Esophagus squamous epithelium (tissue), 5 donors: ENCODE data around the gene SLX9. TPM values are rescaled to one million over a fixed set of nuclear protein-coding genes. Genes with fewer than 3 reads are reported as not detected.

Source experiments
- DNase-seq: peaks from one replicate; lab custom pipeline; 2025; lab: John Stamatoyannopoulos, UW
- H3K27ac ChIP-seq, 4 donors: fragments of 200-600 bp; sonication (generic); one replicate each; pipeline ENCODE4 v1.5.1; 2016 to 2019; ENCODE audit warnings: mild to moderate bottlenecking in 1 of 4
- H3K27me3 ChIP-seq, 4 donors: fragments of 200-600 bp; sonication (generic); 1 replicate in 3 of 4; 2 replicates in 1 of 4; pipeline versions ENCODE4 v1.5.1 to v1.6.0; 2017 to 2021; ENCODE audit warnings: antibody characterized with exemption in 1 of 4
- H3K36me3 ChIP-seq, 3 donors: fragments of 200-600 bp; sonication (generic); one replicate each; pipeline ENCODE4 v1.5.1; 2016 to 2019
- H3K4me1 ChIP-seq, 3 donors: fragments of 200-600 bp; sonication (generic); one replicate each; pipeline ENCODE4 v1.5.1; 2017 to 2019
- H3K4me3 ChIP-seq, 4 donors: fragments of 200-600 bp; sonication (generic); 1 replicate in 3 of 4; 2 replicates in 1 of 4; pipeline ENCODE4 v1.5.1; 2016 to 2019; ENCODE audit warnings: mild to moderate bottlenecking in 2 of 4, moderate library complexity in 1 of 4
- H3K9me3 ChIP-seq, 3 donors: fragments of 200-600 bp; sonication (generic); one replicate each; pipeline ENCODE4 v1.5.1; 2016 to 2019
- POLR2A ChIP-seq, 4 donors: fragments of 450-650 bp; IDR thresholded peaks; one replicate each; pipeline ENCODE4 v1.6.1; 2017; ENCODE audit warnings: antibody characterized with exemption in 4 of 4, mild to moderate bottlenecking in 4 of 4, moderate library complexity in 3 of 4
- WGBS, 2 donors: methylation state at CpG; one replicate each; pipeline ENCODE4 v1.1.5; 2018; 5-methylcytosine and 5-hydroxymethylcytosine counted together
- intact Hi-C: fragments of 100-400 bp; cut with DNase I; formaldehyde crosslinking; loops from one replicate; pipeline ENCODE4 v1.15.0; 2022
- total RNA-seq, 4 donors: library from RNA; depleted of rRNA; stranded (reverse); fragments of >200 nt; gene quantifications; one replicate each; pipeline ENCODE4 v1.1.0, GENCODE V29; 2016
- TF ChIP-seq, protein P1 (sequence below), 6 experiments: fragments of 450-650 bp in 4 of 6; fragments of 200-600 bp in 2 of 6; sonication (generic) in 2 of 6; IDR thresholded peaks; one replicate each; pipeline ENCODE4 v1.5.1; 2016 to 2019; ENCODE audit warnings: antibody characterized with exemption in 6 of 6, mild to moderate bottlenecking in 4 of 6, moderate library complexity in 4 of 6
- donor health status: DM: yes; HTN: yes; CAD: no.

The SLX9 gene
- total RNA-seq, 4 donors from 2014 or later, result 10.2 to 16.1 (median 11.1) TPM

GRCh38 chr21:44929799-44930542 lies 9.9 kb upstream of the SLX9 start:
- H3K27ac ChIP-seq, result peak overlapping the region in 1 of 4 donors; percentile 50
- H3K36me3 ChIP-seq, result no peaks in the 10 kb centered on the region
- peaks cover 51 to 69% (median 53%) of the 10 kb centered on the region in 3 donors for H3K4me1 ChIP-seq
- peaks cover 11 to 88% (median 22%) of the 10 kb centered on the region in 4 donors for H3K27me3 ChIP-seq
- intact Hi-C loops, result loop anchor here (5.0 kb wide), 2 partner anchors 38 to 133 kb away; no protein-coding TSS in a partner anchor
- H3K4me3 ChIP-seq, result no peak overlapping the region
- H3K9me3 ChIP-seq, result no peaks in the 10 kb centered on the region
- WGBS, 2 donors, result 70 to 81% methylated on average over 4 to 8 of the region's 9 CpGs
- TF ChIP-seq, protein P1, sequence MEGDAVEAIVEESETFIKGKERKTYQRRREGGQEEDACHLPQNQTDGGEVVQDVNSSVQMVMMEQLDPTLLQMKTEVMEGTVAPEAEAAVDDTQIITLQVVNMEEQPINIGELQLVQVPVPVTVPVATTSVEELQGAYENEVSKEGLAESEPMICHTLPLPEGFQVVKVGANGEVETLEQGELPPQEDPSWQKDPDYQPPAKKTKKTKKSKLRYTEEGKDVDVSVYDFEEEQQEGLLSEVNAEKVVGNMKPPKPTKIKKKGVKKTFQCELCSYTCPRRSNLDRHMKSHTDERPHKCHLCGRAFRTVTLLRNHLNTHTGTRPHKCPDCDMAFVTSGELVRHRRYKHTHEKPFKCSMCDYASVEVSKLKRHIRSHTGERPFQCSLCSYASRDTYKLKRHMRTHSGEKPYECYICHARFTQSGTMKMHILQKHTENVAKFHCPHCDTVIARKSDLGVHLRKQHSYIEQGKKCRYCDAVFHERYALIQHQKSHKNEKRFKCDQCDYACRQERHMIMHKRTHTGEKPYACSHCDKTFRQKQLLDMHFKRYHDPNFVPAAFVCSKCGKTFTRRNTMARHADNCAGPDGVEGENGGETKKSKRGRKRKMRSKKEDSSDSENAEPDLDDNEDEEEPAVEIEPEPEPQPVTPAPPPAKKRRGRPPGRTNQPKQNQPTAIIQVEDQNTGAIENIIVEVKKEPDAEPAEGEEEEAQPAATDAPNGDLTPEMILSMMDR (IDR thresholded peaks at IDR 0.05), result no peak
- no peak for TF ChIP-seq POLR2A (IDR thresholded peaks at IDR 0.05)
- DNase-seq, result no peak

GRCh38 chr21:44930543-44930981 lies 9.3 kb upstream of the SLX9 start:
- intact Hi-C loops, result loop anchor here (5.0 kb wide), 1 partner anchor 38 kb away; no protein-coding TSS in a partner anchor
- Histone ChIP-seq H3K27me3 (peaks cover 11 to 92% (median 22%) of the 10 kb centered on the region in 4 donors), H3K4me3 (no peak overlapping the region), H3K9me3 (no peaks in the 10 kb centered on the region), H3K36me3 (no peaks in the 10 kb centered on the region), H3K27ac (peak overlapping the region in 2 of 4 donors; percentile 36 to 50), H3K4me1 (peaks cover 46 to 63% (median 52%) of the 10 kb centered on the region in 3 donors)
- DNase-seq, result no peak
- TF ChIP-seq POLR2A (IDR thresholded peaks at IDR 0.05), result no peak
- TF ChIP-seq, protein P1 (IDR thresholded peaks at IDR 0.05), result no peak
- 30 to 44% methylated on average over 8 to 11 of the region's 12 CpGs for WGBS, 2 donors

DNA sequence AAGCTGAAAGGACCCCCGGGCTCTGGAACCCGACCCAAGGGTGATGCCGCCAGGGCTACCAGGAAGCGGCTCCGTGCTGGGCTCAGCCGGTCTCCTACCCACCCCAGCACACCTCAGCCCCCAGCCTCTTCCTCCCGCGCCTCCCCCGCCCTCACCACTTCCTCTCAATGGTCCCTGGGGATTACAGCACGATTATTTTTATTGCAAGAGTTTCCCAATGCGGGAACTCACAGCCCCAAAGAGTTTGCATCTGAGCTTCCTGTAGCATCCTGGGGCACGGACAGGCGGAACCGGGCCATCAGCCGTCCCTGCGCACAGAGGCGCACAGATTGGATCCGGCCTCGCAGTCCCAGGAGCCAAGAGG lies 8.7 kb upstream of the SLX9 start:
- no peak for TF ChIP-seq POLR2A (IDR thresholded peaks at IDR 0.05)
- TF ChIP-seq, protein P1 (IDR thresholded peaks at IDR 0.05), result no peak
- Histone ChIP-seq H3K27me3 (peaks cover 11 to 91% (median 22%) of the 10 kb centered on the region in 4 donors), H3K9me3 (no peaks in the 10 kb centered on the region), H3K4me3 (peak overlapping the region; percentile 30 to 70 (median 45)), H3K4me1 (peaks cover 42 to 57% (median 47%) of the 10 kb centered on the region in 3 donors), H3K27ac (peak overlapping the region in 2 of 4 donors; percentile 39 to 50), H3K36me3 (no peaks in the 10 kb centered on the region)
- intact Hi-C loops, result loop anchor here (5.0 kb wide), 1 partner anchor 39 kb away; no protein-coding TSS in a partner anchor
- no peak for DNase-seq
- WGBS, 2 donors, result 5 to 8% methylated on average over 8 to 15 of the region's 19 CpGs

- Histone ChIP-seq H3K36me3 (no peaks in the 10 kb centered on the region), H3K4me1 (peaks cover 37 to 51% (median 42%) of the 10 kb centered on the region in 3 donors), H3K4me3 (peak overlapping the region; percentile 30 to 70 (median 45)), H3K27ac (peak overlapping the region in 3 of 4 donors; percentile 32 to 50 (median 39)), H3K27me3 (peaks cover 11 to 86% (median 22%) of the 10 kb centered on the region in 4 donors), H3K9me3 (no peaks in the 10 kb centered on the region)
- 0 to 7% methylated on average over 3 to 7 of the region's 78 CpGs for WGBS, 2 donors
- intact Hi-C loops, result loop anchor here (5.0 kb wide), 1 partner anchor 39 kb away; no protein-coding TSS in a partner anchor
- no peak for DNase-seq
- no peak for TF ChIP-seq POLR2A (IDR thresholded peaks at IDR 0.05)
- TF ChIP-seq, protein P1 (IDR thresholded peaks at IDR 0.05), result no peak
Measured at GRCh38 chr21:44931501-44932407, 8.1 kb upstream of the SLX9 start.
